Gastrocnemius medialis (tissue), 4 donors: ENCODE measurements around the gene NDUFB7. TPM values are rescaled to one million over a fixed set of nuclear protein-coding genes. Genes with fewer than 3 reads are reported as not detected.
"Not testable (repeated sequence)": the region's sequence is repeated elsewhere in the genome, so short reads cannot be mapped to it uniquely, and the experiment has no call there.

Source experiments
- ATAC-seq, 2 donors: fragments of 150-250 bp; one replicate each; pipeline ENCODE4 v1.9.1; 2016
- DNase-seq, 2 donors: peaks; one replicate each; pipeline ENCODE4 v3.0.0-alpha.2; 2019
- H3K27ac ChIP-seq, 4 donors: fragments of 200-600 bp; sonication (generic); 1 replicate in 1 of 4; 2 replicates in 3 of 4; pipeline ENCODE4 v1.5.1; 2016 to 2018; ENCODE audit warnings: mild to moderate bottlenecking in 2 of 4, moderate library complexity in 1 of 4
- H3K27me3 ChIP-seq, 3 donors: fragments of 200-600 bp; sonication (generic) in 2 of 3; 1 replicate in 1 of 3; 2 replicates in 2 of 3; pipeline versions ENCODE4 v1.5.1 to v1.6.0; 2016 to 2019; ENCODE audit warnings: mild to moderate bottlenecking in 1 of 3, moderate library complexity in 1 of 3
- H3K36me3 ChIP-seq, 2 donors: fragments of 200-600 bp; sonication (generic) in 1 of 2; one replicate each; pipeline ENCODE4 v1.5.1; 2017 to 2018
- H3K4me1 ChIP-seq, 2 donors: fragments of 200-600 bp; sonication (generic) in 1 of 2; one replicate each; pipeline ENCODE4 v1.5.1; 2016 to 2017; ENCODE audit warnings: mild to moderate bottlenecking in 2 of 2
- H3K4me3 ChIP-seq, 4 donors: fragments of 200-600 bp; sonication (generic) in 3 of 4; 1 replicate in 1 of 4; 2 replicates in 3 of 4; pipeline ENCODE4 v1.5.1; 2016 to 2019; ENCODE audit warnings: mild to moderate bottlenecking in 2 of 4
- H3K9me3 ChIP-seq, 3 donors: fragments of 200-600 bp; sonication (generic) in 2 of 3; 1 replicate in 1 of 3; 2 replicates in 2 of 3; pipeline ENCODE4 v1.5.1; 2016 to 2019
- POLR2A ChIP-seq, 2 donors: fragments of 450-650 bp; IDR thresholded peaks; one replicate each; pipeline ENCODE4 v1.6.1; 2017; ENCODE audit warnings: antibody characterized with exemption in 2 of 2, mild to moderate bottlenecking in 2 of 2, moderate library complexity in 2 of 2
- in situ Hi-C, 4 donors: fragments of 200-750 bp; cut with MboI; loops; one replicate each; pipeline versions ENCODE4 v1.15.0 to v1.8.0; 2017; ENCODE audit warnings: low sequenced_read_pairs in 4 of 4
- intact Hi-C: fragments of 100-400 bp; cut with DNase I; formaldehyde crosslinking; loops from one replicate; pipeline ENCODE4 v1.15.1; 2023; ENCODE audit warnings: low total_unique reads
- total RNA-seq, 4 donors: library from RNA; depleted of rRNA; stranded (reverse); fragments of >200 nt; gene quantifications; one replicate each; pipeline versions ENCODE4 v1.1.0 to v1.2.3, GENCODE V29; 2016
- TF ChIP-seq, protein P1 (sequence below), 5 experiments: fragments of 450-650 bp in 3 of 5; fragments of 200-600 bp in 2 of 5; sonication (generic) in 2 of 5; IDR thresholded peaks in 4 of 5; conservative IDR thresholded peaks in 1 of 5; 1 replicate in 4 of 5; 2 replicates in 1 of 5; pipeline ENCODE4 v1.5.1; 2016 to 2019; ENCODE audit warnings: antibody characterized with exemption in 5 of 5, mild to moderate bottlenecking in 3 of 5, moderate library complexity in 3 of 5

Gene NDUFB7
- total RNA-seq, 4 donors from 2014 or later: 344 to 756 (median 532) TPM

DNA sequence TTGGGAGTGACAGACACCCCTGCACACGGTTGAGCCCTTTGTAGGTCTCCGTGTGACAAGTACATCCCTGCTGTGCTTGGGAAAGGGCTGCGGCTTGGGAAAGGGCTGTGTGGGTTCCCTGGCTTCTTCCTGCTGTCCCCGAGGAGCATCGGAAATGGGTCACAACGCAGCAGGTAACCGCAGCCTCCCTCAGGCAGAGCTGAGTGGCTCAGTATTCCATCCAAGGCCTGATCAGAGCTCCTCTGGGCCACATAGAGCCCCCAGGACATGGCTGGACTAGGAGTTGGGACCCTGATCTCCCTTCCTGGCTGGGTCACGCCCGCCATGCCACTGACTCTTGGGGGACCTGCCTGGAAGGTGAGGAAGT is 26.2 kb downstream of the NDUFB7 start:
- TF ChIP-seq, protein P1, sequence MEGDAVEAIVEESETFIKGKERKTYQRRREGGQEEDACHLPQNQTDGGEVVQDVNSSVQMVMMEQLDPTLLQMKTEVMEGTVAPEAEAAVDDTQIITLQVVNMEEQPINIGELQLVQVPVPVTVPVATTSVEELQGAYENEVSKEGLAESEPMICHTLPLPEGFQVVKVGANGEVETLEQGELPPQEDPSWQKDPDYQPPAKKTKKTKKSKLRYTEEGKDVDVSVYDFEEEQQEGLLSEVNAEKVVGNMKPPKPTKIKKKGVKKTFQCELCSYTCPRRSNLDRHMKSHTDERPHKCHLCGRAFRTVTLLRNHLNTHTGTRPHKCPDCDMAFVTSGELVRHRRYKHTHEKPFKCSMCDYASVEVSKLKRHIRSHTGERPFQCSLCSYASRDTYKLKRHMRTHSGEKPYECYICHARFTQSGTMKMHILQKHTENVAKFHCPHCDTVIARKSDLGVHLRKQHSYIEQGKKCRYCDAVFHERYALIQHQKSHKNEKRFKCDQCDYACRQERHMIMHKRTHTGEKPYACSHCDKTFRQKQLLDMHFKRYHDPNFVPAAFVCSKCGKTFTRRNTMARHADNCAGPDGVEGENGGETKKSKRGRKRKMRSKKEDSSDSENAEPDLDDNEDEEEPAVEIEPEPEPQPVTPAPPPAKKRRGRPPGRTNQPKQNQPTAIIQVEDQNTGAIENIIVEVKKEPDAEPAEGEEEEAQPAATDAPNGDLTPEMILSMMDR (IDR thresholded peaks at IDR 0.05 in 4 of 5, conservative IDR thresholded peaks at IDR 0.05 in 1 of 5): no peak
- peak in 1 of 2 donors; percentile 4 for TF ChIP-seq POLR2A (IDR thresholded peaks at IDR 0.05)
- peaks cover 30 to 58% of the 10 kb centered on the region in 2 donors for H3K4me1 ChIP-seq
- H3K9me3 ChIP-seq: no peaks in the 10 kb centered on the region
- intact Hi-C loops: no loop called here
- peak overlapping the region; percentile 85 to 99 (median 94) for H3K27ac ChIP-seq
- ATAC-seq: peak; percentile 61 to 62
- DNase-seq: no peak
- in situ Hi-C loops: no loop called here
- H3K27me3 ChIP-seq: no peaks in the 10 kb centered on the region
- H3K36me3 ChIP-seq: no peaks in the 10 kb centered on the region
- peak overlapping the region; percentile 25 to 50 (median 30) for H3K4me3 ChIP-seq

DNA sequence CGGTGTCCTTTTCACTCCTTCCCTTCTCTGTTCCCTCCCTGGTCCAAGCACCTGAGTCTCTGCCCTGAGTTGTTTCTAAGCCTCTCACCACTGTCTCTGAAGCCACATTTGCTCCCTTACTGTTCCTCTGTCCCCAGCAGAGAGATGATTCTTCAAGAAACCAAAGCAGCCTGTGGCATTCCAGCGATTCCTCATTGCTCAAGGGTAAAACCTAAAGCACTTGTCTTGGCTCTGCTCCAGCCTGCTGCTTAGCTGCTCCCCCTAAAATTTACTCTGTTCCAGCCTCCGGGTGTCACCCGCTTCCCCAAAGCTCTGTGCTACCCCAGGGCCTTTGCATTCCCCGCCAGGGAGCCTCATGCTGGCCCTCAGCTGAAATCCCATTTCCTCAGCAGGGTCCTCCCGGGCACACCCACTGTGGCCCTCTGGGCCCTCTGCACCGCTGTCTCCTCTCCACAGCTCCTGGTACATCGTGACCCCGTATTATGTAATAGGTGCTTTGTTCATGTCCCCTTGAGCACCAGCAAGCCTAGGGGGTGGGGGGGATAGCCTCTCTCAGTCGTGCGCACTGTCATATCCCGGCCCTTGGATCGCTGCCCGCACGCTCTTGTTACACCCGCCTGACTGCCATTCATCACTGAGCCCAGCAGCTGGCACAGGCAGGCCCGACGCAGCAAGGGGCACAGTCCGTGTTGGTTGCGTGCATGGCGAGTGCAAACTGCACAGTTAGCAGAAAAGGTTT is 26.7 kb downstream of the NDUFB7 start:
- Histone ChIP-seq H3K4me3 (peak overlapping the region; percentile 25 to 50 (median 30)), H3K27me3 (no peaks in the 10 kb centered on the region), H3K36me3 (no peaks in the 10 kb centered on the region), H3K4me1 (peaks cover 24 to 52% of the 10 kb centered on the region in 2 donors), H3K9me3 (no peaks in the 10 kb centered on the region), H3K27ac (peak overlapping the region; percentile 85 to 99 (median 94))
- TF ChIP-seq POLR2A (IDR thresholded peaks at IDR 0.05): peak; percentile 23 to 51
- TF ChIP-seq, protein P1 (IDR thresholded peaks at IDR 0.05 in 4 of 5, conservative IDR thresholded peaks at IDR 0.05 in 1 of 5): no peak
- in situ Hi-C loops: no loop called here
- peak; percentile 94 to 99 for DNase-seq
- ATAC-seq: peak; percentile 94 to 95
- intact Hi-C loops: no loop called here

DNA sequence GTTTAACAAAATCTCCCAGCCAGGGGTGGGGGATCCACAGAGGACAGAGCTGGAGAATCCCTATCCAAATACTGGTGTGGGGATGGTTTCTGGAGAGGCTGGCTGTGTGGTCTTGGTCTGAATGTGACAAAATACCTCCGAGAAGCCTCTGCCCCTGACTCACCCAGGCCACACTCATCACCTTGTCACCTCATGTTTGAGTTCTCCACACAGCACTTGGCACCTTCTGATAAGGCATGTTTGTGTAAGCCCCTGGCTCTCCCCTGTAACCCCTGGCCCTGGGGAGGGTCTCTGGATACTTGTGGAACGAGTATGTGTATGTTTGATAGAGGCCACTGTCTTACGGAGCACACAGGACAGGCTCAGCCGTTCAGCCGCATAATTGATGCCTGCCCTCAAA is 27.8 kb downstream of the NDUFB7 start:
- DNase-seq: no peak
- Histone ChIP-seq H3K27me3 (no peaks in the 10 kb centered on the region), H3K27ac (peak overlapping the region; percentile 85 to 99 (median 94)), H3K36me3 (no peaks in the 10 kb centered on the region), H3K4me1 (peaks cover 21 to 47% of the 10 kb centered on the region in 2 donors), H3K4me3 (no peak overlapping the region), H3K9me3 (no peaks in the 10 kb centered on the region)
- no peak for TF ChIP-seq POLR2A (IDR thresholded peaks at IDR 0.05)
- TF ChIP-seq, protein P1 (IDR thresholded peaks at IDR 0.05 in 4 of 5, conservative IDR thresholded peaks at IDR 0.05 in 1 of 5): no peak
- intact Hi-C loops: no loop called here
- no peak for ATAC-seq
- in situ Hi-C loops: no loop called here

DNA sequence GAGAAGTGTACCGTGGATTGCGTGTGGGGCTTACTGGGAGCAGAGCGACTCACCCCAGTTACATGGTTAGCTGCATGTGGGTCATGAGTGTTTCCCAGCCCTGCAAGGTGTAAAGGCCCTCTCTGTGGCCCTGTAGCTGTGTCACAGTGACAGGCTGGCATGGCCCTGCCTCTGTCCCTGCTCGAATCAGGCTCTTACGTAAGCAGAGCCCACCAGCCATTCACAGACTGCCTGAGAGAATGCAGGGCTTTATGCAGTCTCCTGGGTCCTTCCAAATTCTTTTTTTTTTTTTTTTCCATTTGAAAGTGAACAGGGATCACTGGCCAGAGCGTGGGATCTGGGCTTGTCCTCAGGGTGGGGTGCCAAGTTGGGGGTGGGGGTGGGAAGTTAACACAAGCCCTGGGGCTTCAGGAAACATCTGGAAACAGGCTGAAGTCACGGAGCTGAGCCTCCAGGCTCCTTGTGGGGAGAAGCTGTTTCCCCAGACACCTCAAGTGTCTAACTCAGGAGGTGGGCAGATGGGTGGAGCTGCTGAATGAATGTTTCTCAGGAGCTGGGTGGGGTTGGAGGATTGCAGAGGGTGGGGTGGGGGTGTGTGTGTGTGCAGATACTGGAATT is 29.0 kb downstream of the NDUFB7 start:
- ATAC-seq (no peak), DNase-seq (no peak)
- no peaks in the 10 kb centered on the region for H3K36me3 ChIP-seq
- no peaks in the 10 kb centered on the region for H3K9me3 ChIP-seq
- TF ChIP-seq POLR2A (IDR thresholded peaks at IDR 0.05): no peak
- TF ChIP-seq, protein P1 (IDR thresholded peaks at IDR 0.05 in 4 of 5, conservative IDR thresholded peaks at IDR 0.05 in 1 of 5): no peak
- H3K4me1 ChIP-seq: peaks cover 21 to 47% of the 10 kb centered on the region in 2 donors
- no peaks in the 10 kb centered on the region for H3K27me3 ChIP-seq
- peak overlapping the region; percentile 62 to 90 (median 74) for H3K27ac ChIP-seq
- intact Hi-C loops: no loop called here
- H3K4me3 ChIP-seq: no peak overlapping the region
- in situ Hi-C loops: no loop called here

DNA sequence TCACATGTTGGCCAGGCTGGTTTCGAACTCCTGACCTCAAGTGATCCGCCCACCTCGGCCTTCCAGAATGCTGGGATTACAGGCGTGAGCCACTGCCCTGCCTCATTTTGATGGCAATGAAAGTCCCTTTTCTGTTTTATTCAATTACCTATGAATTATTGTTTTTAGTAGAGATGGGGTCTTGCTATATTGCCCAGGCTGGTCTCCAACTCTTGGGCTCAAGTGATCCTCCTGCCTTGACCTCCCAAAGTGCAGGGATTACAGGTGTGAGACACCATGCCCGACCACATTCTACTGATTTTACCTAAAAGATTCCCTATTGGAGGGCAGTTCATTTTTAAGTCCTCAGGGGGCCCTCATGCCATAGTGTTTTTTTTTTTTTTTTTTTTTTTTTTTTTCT is 29.9 kb downstream of the NDUFB7 start:
- H3K27me3 ChIP-seq, DNase-seq, ATAC-seq, intact Hi-C loops, in situ Hi-C loops, H3K4me3 ChIP-seq, H3K9me3 ChIP-seq, H3K36me3 ChIP-seq: not testable (repeated sequence)
- peak overlapping the region; percentile 62 to 90 (median 74) for H3K27ac ChIP-seq
- H3K4me1 ChIP-seq: peaks cover 21 to 43% of the 10 kb centered on the region in 2 donors
